ENCODE measurements around the gene AKAP1.
A peak's percentile ranks its signal among the peaks of the same experiment; 100 is the strongest.

The AKAP1 gene

DNA sequence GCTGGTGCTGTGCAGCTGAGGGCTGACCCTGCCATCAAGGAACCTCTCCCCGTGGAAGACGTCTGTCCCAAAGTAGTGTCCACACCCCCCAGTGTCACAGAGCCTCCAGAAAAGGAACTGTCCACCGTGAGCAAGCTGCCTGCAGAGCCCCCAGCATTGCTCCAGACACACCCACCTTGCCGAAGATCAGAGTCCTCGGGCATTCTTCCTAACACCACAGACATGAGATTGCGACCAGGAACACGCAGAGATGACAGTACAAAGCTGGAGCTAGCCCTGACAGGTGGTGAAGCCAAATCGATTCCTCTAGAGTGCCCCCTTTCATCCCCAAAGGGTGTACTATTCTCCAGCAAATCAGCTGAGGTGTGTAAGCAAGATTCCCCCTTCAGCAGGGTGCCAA lies 20.5 kb downstream of the AKAP1 start:
- DNase-seq (ENCODE audit: low spot score): no peak

- DNase-seq (ENCODE audit: low spot score): no peak
Measured at GRCh38 chr17:57106107-57106835, 21.2 kb downstream of the AKAP1 start.

- no peak for DNase-seq (ENCODE audit: low spot score)
Measured at GRCh38 chr17:57106836-57107497, 21.9 kb downstream of the AKAP1 start.

DNA sequence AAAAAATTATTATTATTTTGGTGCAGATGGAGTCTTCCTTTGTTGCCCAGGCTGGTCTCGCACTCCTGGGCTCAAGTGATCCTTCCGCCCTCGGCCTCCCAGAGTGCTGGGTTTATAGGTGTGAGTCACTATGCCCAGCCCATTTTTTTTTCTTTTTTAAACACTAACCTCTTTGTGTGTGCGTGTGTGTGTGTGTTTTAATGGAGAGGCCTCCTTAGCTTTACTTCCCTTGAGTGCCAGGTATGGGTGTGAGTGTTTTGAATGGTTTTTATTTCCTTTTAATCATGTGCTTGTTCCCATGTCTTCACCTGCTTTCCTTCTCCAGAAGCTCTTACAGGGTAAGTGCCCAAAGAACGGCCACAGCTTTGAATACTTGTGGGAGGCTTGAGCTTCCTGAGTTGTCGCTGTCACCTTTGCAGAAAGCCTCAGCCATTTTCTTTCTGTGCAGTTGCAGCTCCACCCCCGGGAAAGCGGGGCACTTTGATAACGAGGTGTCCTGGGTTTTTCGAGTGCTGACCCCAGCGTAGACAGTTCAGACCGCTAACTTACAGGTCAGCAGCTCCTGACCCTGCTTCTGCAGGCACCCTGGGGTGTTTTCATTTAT lies 22.6 kb downstream of the AKAP1 start:
- no peak for DNase-seq (ENCODE audit: low spot score)

DNA sequence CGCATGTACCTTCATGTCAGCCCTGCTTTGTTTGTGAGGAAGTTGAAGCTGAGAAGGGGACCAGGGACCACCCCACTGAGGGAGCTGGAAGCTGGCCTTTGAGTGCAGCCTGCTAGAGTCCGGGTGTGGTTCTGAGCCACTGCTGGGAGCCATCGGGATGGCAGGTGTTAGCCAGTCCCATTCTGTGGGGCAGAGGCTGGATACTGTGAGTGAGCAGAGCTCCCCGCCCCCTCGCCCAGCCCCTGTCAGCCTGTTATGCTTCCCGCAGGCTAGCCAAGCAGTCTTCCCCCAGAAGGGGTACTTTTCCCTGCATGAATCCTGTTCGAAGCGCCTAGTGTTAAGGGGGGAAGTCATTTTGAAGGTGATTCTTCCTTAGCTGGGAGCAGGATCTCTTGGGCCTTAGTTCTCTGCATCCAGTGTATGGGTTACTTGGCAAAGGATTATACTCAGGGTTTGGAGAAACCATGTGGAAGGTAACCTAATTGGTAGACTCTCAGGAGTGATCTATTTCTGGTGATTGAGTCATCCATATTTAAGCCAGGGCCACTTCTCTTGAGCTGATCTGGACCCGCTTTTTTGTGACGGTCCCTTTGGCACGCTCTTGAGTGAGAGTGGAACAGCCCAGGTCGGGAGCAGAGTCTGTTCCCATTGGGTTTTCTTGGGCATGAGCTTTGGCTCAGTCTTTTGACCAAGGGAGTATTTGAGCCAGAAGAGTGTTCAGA lies 23.8 kb downstream of the AKAP1 start:
- DNase-seq (ENCODE audit: low spot score): no peak

GRCh38 chr17:57109393-57110151 lies 24.5 kb downstream of the AKAP1 start:
- DNase-seq (ENCODE audit: low spot score): no peak

DNA sequence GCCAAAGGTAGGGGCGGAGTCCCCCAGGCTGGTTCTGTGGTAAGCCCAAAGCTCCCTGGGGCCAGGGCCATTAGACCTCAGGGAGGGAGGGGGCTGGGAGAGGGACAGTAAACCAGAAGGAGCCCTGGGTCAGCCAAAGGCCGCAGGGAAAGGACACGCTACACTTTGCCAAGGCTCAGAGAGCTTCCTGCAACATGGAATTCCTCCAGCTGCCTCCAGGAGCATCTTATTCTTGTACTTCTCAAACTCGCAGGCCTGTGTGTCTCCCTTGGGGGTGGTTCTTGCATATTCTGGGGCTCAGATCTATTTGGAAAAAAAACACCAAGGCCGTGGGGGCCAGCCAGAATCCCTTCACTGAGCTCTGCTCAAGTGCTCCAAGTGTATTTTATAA lies 25.1 kb downstream of the AKAP1 start:
- no peak for DNase-seq (ENCODE audit: low spot score)

- DNase-seq (ENCODE audit: low spot score): no peak
Measured at GRCh38 chr17:57110579-57111325, 25.7 kb downstream of the AKAP1 start.

- DNase-seq (ENCODE audit: low spot score): no peak
Measured at GRCh38 chr17:57111386-57111785, 26.3 kb downstream of the AKAP1 start.

GRCh38 chr17:57113011-57113410 lies 28.0 kb downstream of the AKAP1 start:
- no peak for DNase-seq (ENCODE audit: low spot score)

- DNase-seq (ENCODE audit: low spot score): no peak
Measured at GRCh38 chr17:57113656-57114055, 28.6 kb downstream of the AKAP1 start.

DNA sequence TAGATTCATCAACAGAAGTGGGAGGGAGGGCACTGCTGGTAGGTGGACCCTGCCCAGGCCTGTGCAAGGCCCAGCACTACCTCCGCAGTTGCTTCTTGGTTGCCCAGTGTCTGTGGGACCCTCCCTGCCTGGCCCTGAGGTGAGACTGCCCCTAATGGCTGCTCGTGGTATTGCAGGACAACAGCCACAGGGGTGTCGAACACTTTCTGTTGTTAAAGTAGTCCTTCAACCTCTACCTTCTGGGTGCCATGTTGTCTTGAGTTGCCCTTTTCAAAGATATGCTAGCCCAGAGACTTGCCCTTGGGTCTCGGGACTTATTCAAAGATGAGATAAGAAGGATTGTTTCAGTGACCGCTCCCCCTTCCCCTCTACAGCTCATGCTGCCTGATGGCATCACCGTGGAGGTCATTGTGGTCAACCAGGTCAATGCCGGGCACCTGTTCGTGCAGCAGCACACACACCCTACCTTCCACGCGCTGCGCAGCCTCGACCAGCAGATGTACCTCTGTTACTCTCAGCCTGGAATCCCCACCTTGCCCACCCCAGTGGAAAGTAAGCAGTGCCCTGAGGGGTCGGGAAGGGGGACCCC lies 29.1 kb downstream of the AKAP1 start:
- peak; percentile 68 for DNase-seq (ENCODE audit: low spot score)

GRCh38 chr17:57115377-57115776 lies 30.3 kb downstream of the AKAP1 start:
- no peak for DNase-seq (ENCODE audit: low spot score)

GRCh38 chr17:57115916-57116315 lies 30.9 kb downstream of the AKAP1 start:
- no peak for DNase-seq (ENCODE audit: low spot score)

DNA sequence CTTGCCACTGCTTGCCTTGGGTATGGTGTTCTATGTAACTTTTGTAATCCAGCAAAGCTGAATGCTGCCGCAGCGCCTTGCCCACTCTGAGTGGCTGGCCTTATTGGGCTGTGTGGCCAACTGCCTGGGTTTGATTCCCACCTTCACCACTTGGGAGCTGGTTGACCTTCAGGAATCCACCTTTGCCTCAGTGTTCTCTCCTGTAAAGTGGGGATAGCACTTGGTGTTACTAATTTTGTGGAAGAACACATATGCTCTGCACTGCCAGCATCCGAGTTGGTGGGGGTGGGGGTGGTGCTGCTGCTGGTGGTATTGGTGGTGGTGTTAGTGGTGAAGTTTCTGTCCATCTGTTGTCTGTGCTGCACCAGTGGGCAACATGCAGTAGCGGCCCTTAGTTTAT lies 32.8 kb downstream of the AKAP1 start:
- DNase-seq (ENCODE audit: low spot score): no peak

DNA sequence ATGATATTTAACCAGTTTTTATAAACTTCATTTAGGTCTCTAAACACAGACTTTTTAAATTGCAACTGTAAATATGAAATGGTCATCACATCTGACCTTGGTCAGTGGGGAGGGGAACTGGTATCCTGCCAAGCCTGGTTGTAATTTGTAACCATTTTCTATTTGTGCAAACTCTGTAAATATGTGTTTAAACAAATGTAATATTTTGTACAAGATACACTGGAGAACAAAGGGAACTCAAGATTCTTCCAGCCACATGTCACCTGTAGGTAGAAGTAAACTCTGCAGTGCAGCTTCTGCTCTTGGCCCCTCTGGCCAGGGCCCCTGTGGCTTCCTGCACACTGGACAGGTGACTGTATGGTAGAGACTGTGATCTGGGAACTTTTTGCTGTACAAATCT lies 35.8 kb downstream of the AKAP1 start:
- no peak for DNase-seq (ENCODE audit: low spot score)

DNA sequence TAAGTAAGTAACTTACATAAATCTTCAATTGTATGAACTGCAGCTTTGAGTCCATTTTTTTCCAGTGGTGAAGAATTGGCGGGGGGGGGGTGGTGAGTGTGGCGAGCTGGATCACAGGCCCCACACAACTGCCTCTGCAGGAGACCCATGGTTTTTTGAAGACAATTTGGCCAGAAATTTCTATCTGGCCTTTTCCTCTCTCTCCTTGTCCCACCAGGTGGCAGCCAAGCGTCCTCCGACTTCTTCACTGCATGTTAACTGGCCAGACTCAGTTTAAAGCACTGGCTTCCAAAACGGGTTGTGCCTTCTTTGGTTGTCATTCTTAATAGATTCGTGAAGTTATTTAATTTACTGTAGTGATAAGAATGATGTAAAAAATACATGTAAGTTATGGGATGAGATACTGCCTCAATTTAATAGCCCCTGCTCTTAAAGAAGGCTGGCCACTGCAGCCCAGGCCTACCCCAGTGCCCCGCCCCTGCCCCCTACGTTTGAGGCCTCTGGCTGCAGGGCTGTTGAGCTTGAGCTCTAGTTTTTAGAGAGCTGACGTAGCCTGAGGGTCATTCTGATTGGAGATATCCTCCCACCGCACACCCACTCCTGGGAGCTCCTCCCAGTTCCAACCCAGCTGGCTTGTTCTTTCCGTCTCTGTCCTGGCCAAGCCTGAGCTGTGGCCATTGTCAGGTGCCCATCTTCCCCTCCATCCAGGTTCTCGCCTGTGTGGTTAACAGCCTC lies 36.4 kb downstream of the AKAP1 start:
- DNase-seq (ENCODE audit: low spot score): no peak

GRCh38 chr17:57124053-57124452 lies 39.0 kb downstream of the AKAP1 start:
- no peak for DNase-seq (ENCODE audit: low spot score)

GRCh38 chr17:57125406-57125805 lies 40.4 kb downstream of the AKAP1 start:
- no peak for DNase-seq (ENCODE audit: low spot score)

GRCh38 chr17:57125866-57126265 lies 40.8 kb downstream of the AKAP1 start:
- DNase-seq (ENCODE audit: low spot score): no peak
